HPDE6-E6E7 (cell line): ENCODE results near the gene HSD17B8.

Experiments used
- DNase-seq: peaks from one replicate; pipeline ENCODE4 v3.0.0; 2011; ENCODE audit warnings: missing footprints; ENCODE audit errors: extremely low spot score

HSD17B8 gene

GRCh38 chr6:33171016-33171879 is 33.2 kb upstream of the HSD17B8 start:
- no peak for DNase-seq

- DNase-seq: no peak
These were observed 32.4 kb upstream of the HSD17B8 start for GRCh38 chr6:33171880-33172687.

GRCh38 chr6:33172688-33173534 is 31.5 kb upstream of the HSD17B8 start:
- peak; percentile 80 for DNase-seq

- DNase-seq: no peak
These were observed 30.8 kb upstream of the HSD17B8 start for GRCh38 chr6:33173535-33174180.

- DNase-seq: no peak
These were observed 29.7 kb upstream of the HSD17B8 start for GRCh38 chr6:33174784-33175183.

- DNase-seq: no peak
These were observed 28.9 kb upstream of the HSD17B8 start for GRCh38 chr6:33175436-33176069.

- DNase-seq: no peak
These were observed 27.5 kb upstream of the HSD17B8 start for GRCh38 chr6:33176906-33177305.

- DNase-seq: no peak
These were observed 26.7 kb upstream of the HSD17B8 start for GRCh38 chr6:33177552-33178446.

GRCh38 chr6:33178755-33179475 is 25.5 kb upstream of the HSD17B8 start:
- DNase-seq: no peak

GRCh38 chr6:33181141-33181540 is 23.3 kb upstream of the HSD17B8 start:
- DNase-seq: no peak

GRCh38 chr6:33183071-33183683 is 21.3 kb upstream of the HSD17B8 start:
- DNase-seq: no peak

- DNase-seq: no peak
These were observed 19.3 kb upstream of the HSD17B8 start for GRCh38 chr6:33185190-33185589.

- DNase-seq: no peak
These were observed 18.7 kb upstream of the HSD17B8 start for GRCh38 chr6:33185654-33186187.

GRCh38 chr6:33187809-33188208 is 16.6 kb upstream of the HSD17B8 start:
- DNase-seq: no peak

GRCh38 chr6:33189164-33189563 is 15.3 kb upstream of the HSD17B8 start:
- no peak for DNase-seq

- no peak for DNase-seq
These were observed 14.6 kb upstream of the HSD17B8 start for GRCh38 chr6:33189625-33190448.

GRCh38 chr6:33190504-33191107 is 13.8 kb upstream of the HSD17B8 start:
- DNase-seq: no peak
